Measurements from ENCODE around the gene KRTAP5-7.

Gene KRTAP5-7

DNA sequence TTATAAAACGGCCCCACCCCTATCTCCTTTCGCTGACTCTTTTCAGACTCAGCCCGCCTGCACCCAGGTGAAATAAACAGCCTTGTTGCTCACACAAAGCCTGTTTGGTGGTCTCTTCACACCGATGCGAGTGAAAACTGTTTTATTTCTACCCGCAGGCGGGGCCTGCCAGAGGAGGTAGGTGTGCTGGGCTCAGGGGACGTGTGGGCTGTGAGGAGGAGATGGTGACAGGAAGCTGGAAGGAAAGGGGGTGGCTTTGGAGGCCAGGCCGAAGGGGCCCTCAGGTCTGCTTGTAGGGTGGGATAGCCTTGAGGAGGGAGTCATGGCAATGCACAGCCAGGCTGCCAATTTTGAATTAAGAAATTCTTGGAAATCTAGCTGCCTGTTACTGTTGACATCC lies 21.3 kb upstream of the KRTAP5-7 start:
- H3K36me3 ChIP-seq (ENCODE audit: control insufficient read depth, insufficient read depth, low read length), result no peaks in the 10 kb centered on the region
- H3K9me3 ChIP-seq (ENCODE audit: control insufficient read depth, insufficient read depth, low read length), result no peaks in the 10 kb centered on the region; the same call in 1 of the 2 replicates
- no peak for DNase-seq (ENCODE audit: low read depth, low spot score)
- H3K27me3 ChIP-seq (ENCODE audit: control insufficient read depth, insufficient read depth, low read length), result no peaks in the 10 kb centered on the region
- H3K4me3 ChIP-seq (ENCODE audit: low read length), result no peak overlapping the region
- H3K4me1 ChIP-seq (ENCODE audit: control insufficient read depth, insufficient read depth, low read length), result peaks cover 2% of the 10 kb centered on the region; the same call in 1 of the 2 replicates
- no peak overlapping the region for H3K27ac ChIP-seq (ENCODE audit: low read length)
- no CpG with 5 or more reads among the region's 9 CpGs for WGBS (ENCODE audit: insufficient coverage, insufficient read length)

DNA sequence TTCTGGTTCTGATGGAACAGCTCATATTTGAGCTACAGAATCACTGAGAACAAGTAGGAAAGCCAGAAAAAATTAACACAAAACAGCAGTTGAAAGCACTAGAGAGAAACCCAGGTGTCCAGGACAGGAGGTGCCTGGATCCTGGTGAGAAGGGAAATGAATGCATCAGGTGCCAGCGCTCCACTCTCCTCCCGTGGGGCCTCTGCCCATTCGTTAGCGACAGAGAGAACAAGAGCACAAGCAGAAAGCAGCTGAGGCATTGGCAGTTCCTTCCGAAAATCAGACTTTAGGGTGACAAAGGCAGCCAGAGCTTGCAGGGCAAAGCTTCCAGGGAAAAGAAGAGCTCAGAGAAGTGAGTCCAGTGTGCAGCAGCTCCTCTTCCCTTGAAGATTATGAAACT lies 20.0 kb upstream of the KRTAP5-7 start:
- no peak overlapping the region for H3K4me3 ChIP-seq (ENCODE audit: low read length)
- H3K36me3 ChIP-seq (ENCODE audit: control insufficient read depth, insufficient read depth, low read length), result no peaks in the 10 kb centered on the region
- no peak for DNase-seq (ENCODE audit: low read depth, low spot score)
- H3K9me3 ChIP-seq (ENCODE audit: control insufficient read depth, insufficient read depth, low read length), result no peaks in the 10 kb centered on the region; the same call in 1 of the 2 replicates
- no CpG with 5 or more reads among the region's 5 CpGs for WGBS (ENCODE audit: insufficient coverage, insufficient read length)
- H3K4me1 ChIP-seq (ENCODE audit: control insufficient read depth, insufficient read depth, low read length), result peaks cover 2% of the 10 kb centered on the region; the same call in 1 of the 2 replicates
- no peaks in the 10 kb centered on the region for H3K27me3 ChIP-seq (ENCODE audit: control insufficient read depth, insufficient read depth, low read length)
- no peak overlapping the region for H3K27ac ChIP-seq (ENCODE audit: low read length)

DNA sequence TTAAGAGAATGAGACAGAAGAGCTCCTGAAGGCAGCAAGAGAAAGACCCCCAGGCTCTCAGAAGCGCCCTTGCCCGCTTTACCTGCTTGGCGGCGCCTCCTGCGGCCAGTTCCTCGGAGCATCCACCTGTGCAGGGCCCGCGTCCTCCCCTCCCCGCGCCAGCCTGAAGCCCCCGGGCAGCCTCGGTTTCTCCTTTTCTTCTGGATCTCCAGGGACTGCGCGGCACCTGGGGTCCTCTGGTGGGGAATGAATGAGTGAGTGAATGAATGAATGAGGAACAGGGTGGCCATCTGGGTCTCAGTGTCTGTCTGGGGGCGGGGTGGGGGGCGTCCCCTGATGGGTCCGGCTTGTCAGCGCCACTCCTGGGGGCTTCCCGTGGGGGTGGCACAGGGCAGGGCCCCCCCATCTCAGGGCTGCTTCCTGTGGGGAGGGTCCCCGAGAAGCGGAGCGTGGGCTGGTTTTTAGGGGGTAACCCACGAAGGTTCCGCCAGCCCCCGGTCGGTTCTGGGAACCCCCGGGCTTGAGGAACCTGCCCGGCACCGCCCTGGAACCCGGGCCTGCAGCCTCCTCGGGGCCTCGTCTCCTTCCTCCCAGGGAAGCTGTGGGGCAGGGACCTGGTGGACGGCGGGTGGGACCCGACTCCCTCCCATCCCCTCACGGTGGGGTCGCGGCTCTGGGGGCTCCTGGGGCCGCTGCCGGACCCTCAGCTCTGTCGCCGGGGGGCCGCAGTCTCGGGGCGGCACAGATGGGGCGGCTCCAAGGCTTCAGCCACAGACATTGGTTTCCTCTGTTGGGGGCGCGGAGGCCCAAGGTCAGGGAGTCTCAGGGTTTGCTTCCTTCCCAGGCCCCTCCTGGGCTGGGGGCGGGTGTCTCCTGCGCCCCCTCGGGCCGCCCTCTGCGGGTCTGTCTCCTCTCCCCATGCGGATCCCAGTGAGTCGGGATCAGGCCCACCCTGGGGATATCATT lies 8.3 kb upstream of the KRTAP5-7 start:
- Histone ChIP-seq H3K4me1 (ENCODE audit: control insufficient read depth, insufficient read depth, low read length) (no peaks in the 10 kb centered on the region), H3K36me3 (ENCODE audit: control insufficient read depth, insufficient read depth, low read length) (no peaks in the 10 kb centered on the region), H3K4me3 (ENCODE audit: low read length) (no peak overlapping the region), H3K27ac (ENCODE audit: low read length) (no peak overlapping the region), H3K27me3 (ENCODE audit: control insufficient read depth, insufficient read depth, low read length) (no peaks in the 10 kb centered on the region), H3K9me3 (ENCODE audit: control insufficient read depth, insufficient read depth, low read length) (no peaks in the 10 kb centered on the region)
- DNase-seq (ENCODE audit: low read depth, low spot score), result no peak
- no CpG with 5 or more reads among the region's 55 CpGs for WGBS (ENCODE audit: insufficient coverage, insufficient read length)

DNA sequence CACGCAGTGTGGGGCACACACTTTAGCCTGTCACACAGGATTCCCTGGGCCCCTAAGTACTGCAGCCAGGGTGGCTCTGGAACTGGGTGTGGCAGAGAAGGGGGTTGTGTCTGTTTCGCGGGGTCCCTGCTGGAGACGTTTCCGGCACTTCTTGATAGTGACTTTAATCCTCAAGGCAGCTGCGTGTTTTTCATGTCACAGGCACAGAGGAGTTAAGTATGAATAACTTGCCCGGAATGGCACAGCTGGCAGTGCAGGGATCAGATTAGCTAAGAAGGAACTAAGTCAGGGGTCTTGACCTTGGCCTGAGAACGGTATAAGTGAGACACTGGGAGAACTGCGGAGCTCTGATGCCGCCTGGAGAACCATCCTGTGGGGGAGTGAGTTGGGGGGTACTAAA lies 7.5 kb upstream of the KRTAP5-7 start:
- H3K4me3 ChIP-seq (ENCODE audit: low read length), result no peak overlapping the region
- H3K4me1 ChIP-seq (ENCODE audit: control insufficient read depth, insufficient read depth, low read length), result no peaks in the 10 kb centered on the region
- no peak overlapping the region for H3K27ac ChIP-seq (ENCODE audit: low read length)
- H3K9me3 ChIP-seq (ENCODE audit: control insufficient read depth, insufficient read depth, low read length), result no peaks in the 10 kb centered on the region
- no peaks in the 10 kb centered on the region for H3K36me3 ChIP-seq (ENCODE audit: control insufficient read depth, insufficient read depth, low read length)
- no peaks in the 10 kb centered on the region for H3K27me3 ChIP-seq (ENCODE audit: control insufficient read depth, insufficient read depth, low read length)
- WGBS (ENCODE audit: insufficient coverage, insufficient read length), result no CpG with 5 or more reads among the region's 10 CpGs
- DNase-seq (ENCODE audit: low read depth, low spot score), result no peak

DNA sequence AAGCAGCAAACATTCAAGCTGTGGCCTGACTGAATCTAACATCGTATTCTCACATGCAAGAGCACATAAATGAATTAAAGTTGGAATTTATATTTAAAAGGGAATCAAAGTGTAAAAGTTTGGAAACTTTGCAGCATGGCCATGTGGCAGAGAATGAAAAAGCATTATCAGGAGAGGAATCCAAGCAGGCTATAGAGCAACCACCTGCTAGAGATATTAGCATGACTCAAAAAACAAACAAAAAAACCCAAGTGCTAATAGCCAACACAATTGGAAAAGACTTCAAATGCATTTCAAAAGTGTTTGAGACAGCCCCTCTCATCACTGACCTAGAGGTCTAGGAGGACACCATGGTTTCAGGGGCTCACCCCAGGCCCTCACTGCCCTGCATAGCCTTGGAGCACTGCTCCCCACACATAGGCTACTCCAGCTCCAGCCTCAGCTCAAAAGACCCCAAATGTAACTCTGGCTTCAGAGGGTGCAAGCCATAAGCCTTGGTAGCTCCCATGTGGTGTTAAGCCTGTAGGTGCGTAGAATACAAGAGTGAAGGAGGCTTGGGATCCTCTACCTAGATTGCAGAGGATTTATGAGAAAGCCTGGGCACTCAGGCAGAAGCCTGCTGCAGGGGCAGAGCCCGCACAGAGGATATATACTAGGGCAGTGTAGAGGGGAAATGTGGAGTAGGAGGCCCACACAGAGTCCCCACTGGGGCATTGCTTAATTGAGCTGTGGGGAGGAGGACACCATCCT lies 1.7 kb upstream of the KRTAP5-7 start:
- Histone ChIP-seq H3K4me1 (ENCODE audit: control insufficient read depth, insufficient read depth, low read length) (no peaks in the 10 kb centered on the region), H3K9me3 (ENCODE audit: control insufficient read depth, insufficient read depth, low read length) (no peaks in the 10 kb centered on the region), H3K36me3 (ENCODE audit: control insufficient read depth, insufficient read depth, low read length) (no peaks in the 10 kb centered on the region), H3K27me3 (ENCODE audit: control insufficient read depth, insufficient read depth, low read length) (no peaks in the 10 kb centered on the region), H3K4me3 (ENCODE audit: low read length) (no peak overlapping the region), H3K27ac (ENCODE audit: low read length) (no peak overlapping the region)
- DNase-seq (ENCODE audit: low read depth, low spot score), result no peak
- WGBS (ENCODE audit: insufficient coverage, insufficient read length), result no CpG with 5 or more reads among the region's 3 CpGs

DNA sequence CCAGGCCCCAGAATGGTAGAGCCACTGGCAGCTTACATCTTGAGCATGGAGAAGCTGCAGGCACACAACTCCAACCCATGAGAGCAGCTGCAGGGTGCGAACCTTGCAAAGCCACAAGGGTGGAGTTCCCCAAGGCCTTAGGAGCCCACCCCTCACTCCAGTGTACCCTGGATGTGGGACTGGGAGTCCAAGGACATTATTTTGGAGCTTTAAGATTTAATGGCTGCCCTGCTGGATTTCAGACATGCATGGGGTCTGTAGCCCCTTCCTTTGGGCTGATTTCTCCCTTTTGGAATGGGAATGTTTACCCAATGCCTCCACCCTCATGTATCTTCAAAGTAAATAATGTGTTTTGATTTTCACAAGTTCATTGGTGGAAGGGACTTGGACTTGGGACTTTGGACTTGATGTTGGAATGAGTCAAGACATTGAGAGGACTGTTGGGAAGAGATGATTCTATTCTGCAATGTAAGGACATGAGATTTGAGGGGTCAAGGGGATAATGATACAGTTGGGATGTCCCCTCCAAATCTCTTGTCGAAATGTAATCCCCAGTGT lies 1.1 kb upstream of the KRTAP5-7 start:
- Histone ChIP-seq H3K27ac (ENCODE audit: low read length) (no peak overlapping the region), H3K4me1 (ENCODE audit: control insufficient read depth, insufficient read depth, low read length) (no peaks in the 10 kb centered on the region), H3K27me3 (ENCODE audit: control insufficient read depth, insufficient read depth, low read length) (no peaks in the 10 kb centered on the region), H3K9me3 (ENCODE audit: control insufficient read depth, insufficient read depth, low read length) (no peaks in the 10 kb centered on the region), H3K36me3 (ENCODE audit: control insufficient read depth, insufficient read depth, low read length) (no peaks in the 10 kb centered on the region), H3K4me3 (ENCODE audit: low read length) (no peak overlapping the region)
- no peak for DNase-seq (ENCODE audit: low read depth, low spot score)
- no CpG with 5 or more reads among the region's 2 CpGs for WGBS (ENCODE audit: insufficient coverage, insufficient read length)

DNA sequence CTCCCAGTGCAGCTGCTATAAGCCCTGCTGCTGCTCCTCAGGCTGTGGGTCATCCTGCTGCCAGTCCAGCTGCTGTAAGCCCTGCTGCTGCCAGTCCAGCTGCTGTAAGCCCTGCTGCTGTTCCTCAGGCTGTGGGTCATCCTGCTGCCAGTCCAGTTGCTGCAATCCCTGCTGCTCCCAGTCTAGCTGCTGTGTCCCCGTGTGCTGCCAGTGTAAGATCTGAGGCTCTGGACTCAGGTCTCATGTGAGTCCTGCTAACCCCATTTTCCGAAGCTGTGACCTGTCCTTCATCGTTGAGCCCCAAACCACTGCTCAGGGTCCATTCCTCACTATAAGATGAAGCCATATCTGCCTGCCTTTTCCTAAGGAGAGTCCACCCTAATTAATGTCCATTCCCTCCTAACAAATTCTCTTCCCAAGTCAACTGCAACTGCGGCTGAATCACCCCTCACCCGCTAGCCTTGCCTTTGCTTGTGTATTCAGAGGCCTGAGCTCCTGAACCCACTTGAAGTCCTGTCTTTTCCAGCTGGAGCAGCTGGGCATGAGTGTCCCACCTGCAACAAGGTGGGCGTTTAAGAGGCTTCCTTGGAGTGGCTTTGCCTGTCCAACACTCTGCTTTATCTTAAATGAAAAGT lies 626 bp downstream of the KRTAP5-7 start:
- no peaks in the 10 kb centered on the region for H3K36me3 ChIP-seq (ENCODE audit: control insufficient read depth, insufficient read depth, low read length)
- H3K4me1 ChIP-seq (ENCODE audit: control insufficient read depth, insufficient read depth, low read length), result no peaks in the 10 kb centered on the region
- no peak overlapping the region for H3K4me3 ChIP-seq (ENCODE audit: low read length)
- H3K27me3 ChIP-seq (ENCODE audit: control insufficient read depth, insufficient read depth, low read length), result no peaks in the 10 kb centered on the region
- H3K27ac ChIP-seq (ENCODE audit: low read length), result no peak overlapping the region
- H3K9me3 ChIP-seq (ENCODE audit: control insufficient read depth, insufficient read depth, low read length), result no peaks in the 10 kb centered on the region
- WGBS (ENCODE audit: insufficient coverage, insufficient read length), result no CpG with 5 or more reads among the region's 6 CpGs
- DNase-seq (ENCODE audit: low read depth, low spot score), result no peak

DNA sequence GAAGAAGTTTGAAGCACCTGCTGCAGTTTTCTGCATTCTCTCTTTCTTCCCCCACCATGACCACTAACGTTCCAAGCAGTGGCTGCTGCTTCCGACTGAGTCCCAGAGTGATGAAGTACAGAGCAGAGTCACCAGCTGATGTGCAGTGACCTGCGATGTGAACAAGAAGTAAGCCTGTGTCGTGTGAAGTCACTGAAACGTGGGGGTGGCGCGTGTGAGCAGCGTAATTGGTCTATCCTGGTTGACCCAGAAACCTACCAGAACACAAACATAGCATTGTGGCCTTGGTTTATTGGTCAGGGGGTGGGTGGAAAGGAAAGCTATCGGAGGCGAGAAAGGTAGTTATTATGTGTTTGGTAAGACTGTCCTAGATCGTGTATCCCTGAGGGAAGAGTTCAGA lies 3.5 kb downstream of the KRTAP5-7 start:
- no peak overlapping the region for H3K4me3 ChIP-seq (ENCODE audit: low read length)
- H3K27ac ChIP-seq (ENCODE audit: low read length), result no peak overlapping the region
- WGBS (ENCODE audit: insufficient coverage, insufficient read length), result no CpG with 5 or more reads among the region's 11 CpGs
- no peaks in the 10 kb centered on the region for H3K4me1 ChIP-seq (ENCODE audit: control insufficient read depth, insufficient read depth, low read length)
- no peaks in the 10 kb centered on the region for H3K9me3 ChIP-seq (ENCODE audit: control insufficient read depth, insufficient read depth, low read length)
- no peak for DNase-seq (ENCODE audit: low read depth, low spot score)
- no peaks in the 10 kb centered on the region for H3K36me3 ChIP-seq (ENCODE audit: control insufficient read depth, insufficient read depth, low read length)
- H3K27me3 ChIP-seq (ENCODE audit: control insufficient read depth, insufficient read depth, low read length), result no peaks in the 10 kb centered on the region

DNA sequence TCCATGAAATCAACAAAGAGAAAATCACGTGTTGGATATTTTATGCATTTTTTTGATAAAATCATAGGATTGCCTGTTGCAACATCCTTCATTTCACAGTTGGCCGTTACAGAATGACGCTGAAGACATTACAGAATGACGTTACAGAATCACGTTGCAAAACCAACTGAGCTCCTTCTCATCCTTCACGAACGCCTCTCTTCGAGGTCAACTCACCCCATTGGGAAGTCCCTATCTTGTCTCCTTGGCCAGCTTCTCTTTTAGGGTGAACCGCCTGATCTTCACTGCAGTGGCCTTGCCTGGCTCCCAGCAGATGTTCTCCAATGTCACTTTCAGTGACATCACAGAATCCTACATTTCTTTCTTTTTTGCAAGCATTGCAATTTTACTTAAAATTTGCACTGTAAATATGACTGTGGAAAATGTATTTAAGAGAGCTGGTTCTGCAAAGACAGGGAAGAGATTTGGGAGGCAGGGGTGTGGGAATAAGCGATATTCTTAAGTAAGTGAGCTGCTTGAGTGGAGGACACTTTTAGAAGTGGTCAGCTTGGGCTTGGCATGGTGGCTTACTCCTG lies 5.1 kb downstream of the KRTAP5-7 start:
- Histone ChIP-seq H3K27ac (ENCODE audit: low read length) (no peak overlapping the region), H3K4me1 (ENCODE audit: control insufficient read depth, insufficient read depth, low read length) (no peaks in the 10 kb centered on the region), H3K9me3 (ENCODE audit: control insufficient read depth, insufficient read depth, low read length) (no peaks in the 10 kb centered on the region), H3K36me3 (ENCODE audit: control insufficient read depth, insufficient read depth, low read length) (no peaks in the 10 kb centered on the region), H3K27me3 (ENCODE audit: control insufficient read depth, insufficient read depth, low read length) (no peaks in the 10 kb centered on the region), H3K4me3 (ENCODE audit: low read length) (no peak overlapping the region)
- no peak for DNase-seq (ENCODE audit: low read depth, low spot score)
- no CpG with 5 or more reads among the region's 10 CpGs for WGBS (ENCODE audit: insufficient coverage, insufficient read length)
